ENCODE data around the gene CCDC78. TPM values are rescaled to one million over a fixed set of nuclear protein-coding genes. Genes with fewer than 3 reads are reported as not detected.

Gene CCDC78
- total RNA-seq, 4 donors from 2014 or later = 0.72 to 2.4 (median 1.5) TPM

GRCh38 chr16:751152-752006 lies 25.1 kb upstream of the CCDC78 start:
- DNase-seq (ENCODE audit: low spot score) (no peak), ATAC-seq (ENCODE audit: low FRiP score) (no peak)
- TF ChIP-seq CTCF (IDR thresholded peaks at IDR 0.05) = no peak

- DNase-seq (ENCODE audit: low spot score) = no peak
- ATAC-seq (ENCODE audit: low FRiP score) = no peak
- no peak for TF ChIP-seq CTCF (IDR thresholded peaks at IDR 0.05)
Measured at GRCh38 chr16:750485-750884, 24.2 kb upstream of the CCDC78 start.

GRCh38 chr16:749010-749409 lies 22.8 kb upstream of the CCDC78 start:
- TF ChIP-seq CTCF (IDR thresholded peaks at IDR 0.05) = no peak
- ATAC-seq (ENCODE audit: low FRiP score) = peak; percentile 50
- no peak for DNase-seq (ENCODE audit: low spot score)

- DNase-seq (ENCODE audit: low spot score) (no peak), ATAC-seq (ENCODE audit: low FRiP score) (no peak)
- no peak for TF ChIP-seq CTCF (IDR thresholded peaks at IDR 0.05)
Measured at GRCh38 chr16:747978-748746, 21.9 kb upstream of the CCDC78 start.

GRCh38 chr16:746637-747036 lies 20.4 kb upstream of the CCDC78 start:
- DNase-seq (ENCODE audit: low spot score) = no peak
- peak; percentile 39 for ATAC-seq (ENCODE audit: low FRiP score)
- no peak for TF ChIP-seq CTCF (IDR thresholded peaks at IDR 0.05)

- TF ChIP-seq CTCF (IDR thresholded peaks at IDR 0.05) = no peak
- ATAC-seq (ENCODE audit: low FRiP score) = peak; percentile 44
- DNase-seq (ENCODE audit: low spot score) = no peak
Measured at GRCh38 chr16:745739-746138, 19.5 kb upstream of the CCDC78 start.
